DND-41 (cell line): ENCODE results near the gene KRTAP10-6.

Experiments used
- ATAC-seq: fragments of 200-7000 bp; cut with Tn5 transposase; 3 replicates; pipeline ENCODE4 v1.9.1; 2021; ENCODE audit warnings: low read depth; ENCODE audit not compliant: insufficient read depth
- DNase-seq: peaks from one replicate; pipeline ENCODE4 v3.0.0-alpha.2; 2020
- H2AFZ ChIP-seq: 2 replicates; pipeline ENCODE4 v1.6.0; 2012; ENCODE audit warnings: low read depth, low read length
- H3K27ac ChIP-seq: 2 replicates; pipeline ENCODE4 v1.5.1; 2012; ENCODE audit warnings: low read length, inconsistent platforms
- H3K27me3 ChIP-seq: fragments of 200-600 bp; sonication (generic); 2 replicates; pipeline ENCODE4 v1.6.0; 2012; ENCODE audit warnings: low read length, mild to moderate bottlenecking, inconsistent platforms; ENCODE audit not compliant: insufficient read depth, poor library complexity
- H3K36me3 ChIP-seq: 2 replicates; pipeline ENCODE4 v1.5.1; 2012; ENCODE audit warnings: low read length, inconsistent platforms; ENCODE audit not compliant: insufficient read depth
- H3K4me1 ChIP-seq: 2 replicates; pipeline ENCODE4 v1.5.1; 2012; ENCODE audit warnings: mild to moderate bottlenecking, low read length; ENCODE audit not compliant: insufficient read depth
- H3K4me2 ChIP-seq: 2 replicates; pipeline ENCODE4 v1.6.0; 2012; ENCODE audit warnings: mild to moderate bottlenecking, moderate library complexity, low read length, inconsistent platforms; ENCODE audit not compliant: insufficient read depth
- H3K4me3 ChIP-seq, 2 experiments: fragments of 200-600 bp in 1 of 2; shearing (Covaris generic) in 1 of 2; 2 replicates each; pipeline ENCODE4 v1.5.1; 2012 to 2016; ENCODE audit warnings: inconsistent platforms in 2 of 2, low read length in 2 of 2, mild to moderate bottlenecking in 2 of 2, low read depth in 1 of 2, moderate library complexity in 1 of 2
- H3K79me2 ChIP-seq: 2 replicates; pipeline ENCODE4 v1.6.0; 2012; ENCODE audit warnings: low read length, inconsistent platforms; ENCODE audit not compliant: insufficient read depth
- H3K9ac ChIP-seq: 2 replicates; pipeline ENCODE4 v1.6.0; 2012; ENCODE audit warnings: low read depth, mild to moderate bottlenecking, inconsistent platforms, low read length, moderate library complexity
- H3K9me3 ChIP-seq: 2 replicates; pipeline ENCODE4 v1.5.1; 2012; ENCODE audit warnings: low read length, moderate library complexity, mild to moderate bottlenecking, inconsistent platforms; ENCODE audit not compliant: insufficient read depth, severe bottlenecking
- H4K20me1 ChIP-seq: 2 replicates; pipeline ENCODE4 v1.6.0; 2012; ENCODE audit warnings: low read length; ENCODE audit not compliant: insufficient read depth
- EZH2 ChIP-seq: IDR thresholded peaks from 3 replicates; pipeline ENCODE4 v1.6.1; 2012; ENCODE audit warnings: borderline replicate concordance, low read depth, mild to moderate bottlenecking, moderate library complexity, low read length, inconsistent platforms; ENCODE audit not compliant: severe bottlenecking
- TF ChIP-seq, protein P1 (sequence below): IDR thresholded peaks from 2 replicates; pipeline ENCODE4 v1.5.1; 2012; ENCODE audit warnings: borderline replicate concordance, low read length, moderate library complexity, mild to moderate bottlenecking; ENCODE audit not compliant: poor library complexity, severe bottlenecking; ENCODE audit errors: extremely low read depth

KRTAP10-6 gene

DNA sequence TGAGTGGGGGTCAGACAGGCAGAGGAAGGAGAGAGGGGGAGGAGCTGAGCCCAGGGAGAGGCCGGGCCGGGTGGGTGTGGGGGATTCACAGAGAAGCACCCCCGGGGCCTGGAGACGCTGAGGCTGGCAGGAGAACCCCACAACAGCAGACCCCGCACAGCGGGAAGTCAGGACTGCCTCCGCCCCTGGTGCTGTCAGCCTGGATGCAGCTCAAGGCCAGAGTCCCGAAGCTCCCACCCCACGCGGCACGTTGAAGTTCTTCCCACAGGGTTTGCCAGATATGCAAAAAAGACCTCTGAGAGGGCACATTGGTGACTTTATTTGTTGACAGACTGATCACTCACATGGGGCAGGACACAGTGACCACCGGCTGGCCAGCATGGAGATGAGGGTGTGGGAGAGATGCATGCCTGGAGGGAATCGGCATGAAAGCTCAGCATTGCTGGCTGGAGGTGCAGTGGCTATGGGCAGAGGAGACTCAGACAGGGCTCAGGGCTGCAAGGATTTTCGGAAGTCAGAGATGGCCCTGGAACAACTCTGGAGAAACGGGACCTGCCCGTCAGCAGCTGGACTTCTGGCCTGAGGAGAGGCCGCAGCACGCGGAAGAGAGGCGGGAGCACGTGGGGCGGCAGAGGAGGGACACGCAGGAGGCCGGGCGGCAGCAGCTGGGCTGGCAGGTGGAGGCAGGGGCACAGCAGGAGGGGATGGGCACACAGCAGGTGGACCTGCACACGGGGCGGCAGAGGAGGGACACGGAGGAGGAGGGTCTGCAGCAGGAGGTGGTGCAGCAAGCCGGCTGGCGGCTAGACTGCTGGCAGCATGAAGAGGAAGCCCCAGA, 34.6 kb downstream of the KRTAP10-6 start:
- Histone ChIP-seq H4K20me1 (no peaks in the 10 kb centered on the region), H3K36me3 (no peaks in the 10 kb centered on the region), H3K27me3 (no peaks in the 10 kb centered on the region), H3K4me2 (no peak overlapping the region), H3K9ac (no peak overlapping the region), H2AFZ (no peak overlapping the region), H3K79me2 (no peaks in the 10 kb centered on the region), H3K4me3 (no peak overlapping the region), H3K27ac (no peak overlapping the region), H3K4me1 (no peaks in the 10 kb centered on the region), H3K9me3 (no peaks in the 10 kb centered on the region)
- TF ChIP-seq EZH2 = no peak
- TF ChIP-seq, protein P1, sequence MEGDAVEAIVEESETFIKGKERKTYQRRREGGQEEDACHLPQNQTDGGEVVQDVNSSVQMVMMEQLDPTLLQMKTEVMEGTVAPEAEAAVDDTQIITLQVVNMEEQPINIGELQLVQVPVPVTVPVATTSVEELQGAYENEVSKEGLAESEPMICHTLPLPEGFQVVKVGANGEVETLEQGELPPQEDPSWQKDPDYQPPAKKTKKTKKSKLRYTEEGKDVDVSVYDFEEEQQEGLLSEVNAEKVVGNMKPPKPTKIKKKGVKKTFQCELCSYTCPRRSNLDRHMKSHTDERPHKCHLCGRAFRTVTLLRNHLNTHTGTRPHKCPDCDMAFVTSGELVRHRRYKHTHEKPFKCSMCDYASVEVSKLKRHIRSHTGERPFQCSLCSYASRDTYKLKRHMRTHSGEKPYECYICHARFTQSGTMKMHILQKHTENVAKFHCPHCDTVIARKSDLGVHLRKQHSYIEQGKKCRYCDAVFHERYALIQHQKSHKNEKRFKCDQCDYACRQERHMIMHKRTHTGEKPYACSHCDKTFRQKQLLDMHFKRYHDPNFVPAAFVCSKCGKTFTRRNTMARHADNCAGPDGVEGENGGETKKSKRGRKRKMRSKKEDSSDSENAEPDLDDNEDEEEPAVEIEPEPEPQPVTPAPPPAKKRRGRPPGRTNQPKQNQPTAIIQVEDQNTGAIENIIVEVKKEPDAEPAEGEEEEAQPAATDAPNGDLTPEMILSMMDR = no peak
- DNase-seq (no peak), ATAC-seq (no peak)

DNA sequence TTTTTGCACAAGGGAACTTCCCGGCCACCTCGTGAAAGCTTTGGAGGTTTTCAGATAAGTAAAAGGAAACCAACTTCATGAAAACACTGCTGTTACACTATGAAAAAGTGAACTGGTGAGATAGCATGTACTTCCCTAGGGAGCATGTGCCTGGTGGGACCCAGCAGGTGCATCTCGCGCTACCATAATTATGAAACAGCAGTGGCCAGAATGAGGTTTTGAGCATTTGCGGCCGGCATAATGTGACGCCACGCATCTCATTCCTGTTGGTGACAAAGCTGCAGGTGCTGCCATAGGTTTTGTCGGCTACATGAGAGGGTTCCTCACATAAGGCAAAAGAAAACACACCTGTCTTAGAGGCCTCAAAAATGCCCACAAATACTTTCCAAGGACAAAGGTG, 35.4 kb downstream of the KRTAP10-6 start:
- H3K79me2 ChIP-seq = no peaks in the 10 kb centered on the region
- H3K4me2 ChIP-seq = no peak overlapping the region
- no peak for ATAC-seq
- H2AFZ ChIP-seq = no peak overlapping the region
- no peaks in the 10 kb centered on the region for H3K4me1 ChIP-seq
- no peak overlapping the region for H3K4me3 ChIP-seq
- TF ChIP-seq EZH2 = no peak
- TF ChIP-seq, protein P1 = no peak
- no peaks in the 10 kb centered on the region for H3K9me3 ChIP-seq
- DNase-seq = no peak
- no peak overlapping the region for H3K27ac ChIP-seq
- H3K27me3 ChIP-seq = no peaks in the 10 kb centered on the region
- no peaks in the 10 kb centered on the region for H4K20me1 ChIP-seq
- no peaks in the 10 kb centered on the region for H3K36me3 ChIP-seq
- H3K9ac ChIP-seq = no peak overlapping the region

DNA sequence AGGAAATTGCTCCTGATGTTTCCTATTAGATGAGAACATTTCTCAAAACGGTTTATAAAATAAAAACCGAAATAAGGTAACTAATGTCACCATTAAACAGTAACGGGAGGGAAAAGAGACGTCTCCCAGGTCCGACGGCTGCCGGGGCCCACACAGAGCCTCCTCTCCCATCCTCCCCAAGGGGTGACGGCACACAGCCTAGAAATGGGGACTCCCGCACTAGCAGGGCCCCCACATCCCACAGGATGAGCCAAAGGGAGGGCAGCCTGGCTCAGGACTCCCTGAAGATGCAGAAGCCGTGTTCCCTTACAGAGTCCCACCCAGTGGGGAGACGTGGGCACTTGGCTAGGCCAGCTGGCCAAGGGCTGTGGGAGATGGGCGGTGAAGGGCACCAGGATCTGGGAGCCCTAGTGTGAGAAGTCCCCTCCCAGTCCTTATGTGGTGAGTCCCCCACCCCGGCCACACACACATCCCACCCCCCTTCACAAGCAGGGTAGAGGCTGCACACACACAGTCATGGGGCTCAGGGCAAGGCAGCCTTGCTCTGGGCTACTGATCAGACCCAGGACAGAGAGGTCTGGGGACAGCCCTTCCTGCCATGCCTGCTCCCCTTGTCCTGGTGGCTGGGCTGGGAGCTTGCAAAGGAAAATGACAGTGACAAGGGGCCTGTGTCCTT, 37.0 kb downstream of the KRTAP10-6 start:
- no peak overlapping the region for H3K4me2 ChIP-seq
- TF ChIP-seq, protein P1 = no peak
- no peaks in the 10 kb centered on the region for H3K27me3 ChIP-seq
- no peak overlapping the region for H3K4me3 ChIP-seq
- H3K9me3 ChIP-seq = no peaks in the 10 kb centered on the region
- no peaks in the 10 kb centered on the region for H4K20me1 ChIP-seq
- ATAC-seq (no peak), DNase-seq (no peak)
- H3K79me2 ChIP-seq = no peaks in the 10 kb centered on the region
- no peak overlapping the region for H3K9ac ChIP-seq
- no peak overlapping the region for H2AFZ ChIP-seq
- no peaks in the 10 kb centered on the region for H3K36me3 ChIP-seq
- no peak overlapping the region for H3K27ac ChIP-seq
- no peaks in the 10 kb centered on the region for H3K4me1 ChIP-seq
